Nephron progenitor cell (in vitro differentiated cells): ENCODE results near the gene THOC2.
"Not testable (repeated sequence)": the region's sequence is repeated elsewhere in the genome, so short reads cannot be mapped to it uniquely, and the experiment has no call there.

Source experiments
- DNase-seq: peaks from one replicate; pipeline ENCODE4 v3.0.0; 2021
- H3K27ac Mint-ChIP-seq: 2 replicates; pipeline ENCODE4 v1.8.0; 2021; ENCODE audit warnings: mild to moderate bottlenecking, moderate library complexity, mixed read lengths
- H3K27me3 Mint-ChIP-seq: 2 replicates; pipeline ENCODE4 v1.8.0; 2021; ENCODE audit warnings: mild to moderate bottlenecking, low read depth, mixed read lengths; ENCODE audit not compliant: poor library complexity
- H3K36me3 Mint-ChIP-seq: 2 replicates; pipeline ENCODE4 v1.8.0; 2021; ENCODE audit warnings: low read depth, mixed read lengths
- H3K4me1 Mint-ChIP-seq: 2 replicates; pipeline ENCODE4 v1.8.0; 2021; ENCODE audit warnings: mixed read lengths
- H3K4me3 Mint-ChIP-seq: 2 replicates; pipeline ENCODE4 v1.8.0; 2021; ENCODE audit warnings: mild to moderate bottlenecking, moderate library complexity, mixed read lengths
- H3K9me3 Mint-ChIP-seq: 2 replicates; pipeline ENCODE4 v1.8.0; 2021; ENCODE audit warnings: mild to moderate bottlenecking, moderate library complexity, mixed read lengths
- CTCF ChIP-seq: fragments of 200-600 bp; sonication (generic); IDR thresholded peaks from 2 replicates; pipeline ENCODE4 v1.5.0; 2021; ENCODE audit warnings: antibody characterized with exemption

THOC2 gene

GRCh38 chrX:123588723-123589122 lies 144.1 kb downstream of the THOC2 start:
- peaks cover 2% of the 10 kb centered on the region for H3K27me3 Mint-ChIP-seq
- no peak overlapping the region for H3K27ac Mint-ChIP-seq
- DNase-seq = no peak
- no peak for TF ChIP-seq CTCF
- no peak overlapping the region for H3K4me3 Mint-ChIP-seq
- no peaks in the 10 kb centered on the region for H3K36me3 Mint-ChIP-seq
- peaks cover 4% of the 10 kb centered on the region for H3K4me1 Mint-ChIP-seq
- peaks cover 14% of the 10 kb centered on the region for H3K9me3 Mint-ChIP-seq

- Mint-ChIP-seq H3K36me3 (no peaks in the 10 kb centered on the region), H3K27me3 (no peaks in the 10 kb centered on the region), H3K27ac (no peak overlapping the region), H3K9me3 (peaks cover 38% of the 10 kb centered on the region), H3K4me3 (no peak overlapping the region), H3K4me1 (no peaks in the 10 kb centered on the region)
- no peak for TF ChIP-seq CTCF
- no peak for DNase-seq
Measured at GRCh38 chrX:123581586-123581985, 151.3 kb downstream of the THOC2 start.

GRCh38 chrX:123580792-123581191 lies 152.1 kb downstream of the THOC2 start:
- no peaks in the 10 kb centered on the region for H3K36me3 Mint-ChIP-seq
- H3K27me3 Mint-ChIP-seq = no peaks in the 10 kb centered on the region
- peaks cover 46% of the 10 kb centered on the region for H3K9me3 Mint-ChIP-seq
- no peaks in the 10 kb centered on the region for H3K4me1 Mint-ChIP-seq
- no peak for TF ChIP-seq CTCF
- no peak overlapping the region for H3K4me3 Mint-ChIP-seq
- no peak overlapping the region for H3K27ac Mint-ChIP-seq
- DNase-seq = no peak

- not testable (repeated sequence) for H3K4me1 Mint-ChIP-seq, H3K36me3 Mint-ChIP-seq, H3K27ac Mint-ChIP-seq, H3K27me3 Mint-ChIP-seq, DNase-seq, H3K4me3 Mint-ChIP-seq
- peaks cover 78% of the 10 kb centered on the region for H3K9me3 Mint-ChIP-seq
Measured at GRCh38 chrX:123574027-123574426, 158.8 kb downstream of the THOC2 start.

- H3K4me3 Mint-ChIP-seq = no peak overlapping the region
- no peak for DNase-seq
- H3K9me3 Mint-ChIP-seq = peaks cover 68% of the 10 kb centered on the region
- no peaks in the 10 kb centered on the region for H3K27me3 Mint-ChIP-seq
- H3K27ac Mint-ChIP-seq = no peak overlapping the region
- TF ChIP-seq CTCF = no peak
- H3K36me3 Mint-ChIP-seq = no peaks in the 10 kb centered on the region
- no peaks in the 10 kb centered on the region for H3K4me1 Mint-ChIP-seq
Measured at GRCh38 chrX:123570011-123570590, 162.8 kb downstream of the THOC2 start.

- Mint-ChIP-seq H3K36me3 (no peaks in the 10 kb centered on the region), H3K4me3 (no peak overlapping the region), H3K9me3 (peaks cover 60% of the 10 kb centered on the region), H3K4me1 (no peaks in the 10 kb centered on the region), H3K27me3 (peaks cover 2% of the 10 kb centered on the region), H3K27ac (no peak overlapping the region)
- DNase-seq = no peak
- TF ChIP-seq CTCF = no peak
Measured at GRCh38 chrX:123563167-123563566, 169.7 kb downstream of the THOC2 start.
